Non-pigmented ciliary epithelial cell (primary cell): ENCODE measurements around the gene MIS18A.
"Not testable (repeated sequence)": the region's sequence is repeated elsewhere in the genome, so short reads cannot be mapped to it uniquely, and the experiment has no call there.

Source experiments
- DNase-seq: peaks from one replicate; pipeline ENCODE4 v3.0.0-alpha.2; 2010; ENCODE audit warnings: low read depth

MIS18A gene

DNA sequence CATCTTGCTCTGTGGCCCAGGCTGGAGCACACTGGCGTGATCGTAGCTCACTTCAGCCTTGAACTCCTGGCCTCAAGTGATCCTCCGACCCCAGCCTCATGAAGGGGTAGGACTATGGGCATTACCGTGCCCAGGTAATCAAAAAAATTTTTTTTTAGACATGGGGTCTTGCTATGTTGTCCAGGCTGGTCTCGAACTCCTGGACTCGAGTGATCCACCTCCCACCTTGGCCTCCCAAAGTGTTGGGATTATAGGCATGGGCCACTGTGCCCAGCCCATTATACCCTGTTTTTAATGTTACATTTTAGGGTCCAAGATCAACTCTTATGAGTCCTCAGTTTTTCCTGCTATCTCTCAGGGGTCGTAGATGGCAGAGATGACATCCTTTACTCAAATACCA is 26.1 kb upstream of the MIS18A start:
- DNase-seq, result no peak

DNA sequence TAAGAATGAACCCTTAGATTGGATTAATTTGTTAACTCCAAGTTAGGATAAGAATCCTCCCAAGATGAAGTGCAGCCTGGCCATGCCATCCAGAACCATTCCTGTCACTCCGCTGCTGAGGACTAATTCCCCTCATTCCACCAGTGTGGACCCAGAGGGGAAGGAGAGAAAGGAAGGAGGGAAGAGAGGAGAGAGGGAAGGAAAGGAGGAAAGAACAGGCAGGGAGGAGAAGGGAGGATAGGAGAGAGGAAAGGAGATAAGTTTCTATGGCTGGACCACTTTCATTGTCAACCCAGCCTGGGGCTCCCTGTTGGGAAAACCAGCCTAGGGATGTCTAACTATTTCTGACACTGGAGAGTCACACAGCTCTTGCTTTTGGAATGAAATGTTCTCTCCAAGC is 24.5 kb upstream of the MIS18A start:
- DNase-seq, result no peak

DNA sequence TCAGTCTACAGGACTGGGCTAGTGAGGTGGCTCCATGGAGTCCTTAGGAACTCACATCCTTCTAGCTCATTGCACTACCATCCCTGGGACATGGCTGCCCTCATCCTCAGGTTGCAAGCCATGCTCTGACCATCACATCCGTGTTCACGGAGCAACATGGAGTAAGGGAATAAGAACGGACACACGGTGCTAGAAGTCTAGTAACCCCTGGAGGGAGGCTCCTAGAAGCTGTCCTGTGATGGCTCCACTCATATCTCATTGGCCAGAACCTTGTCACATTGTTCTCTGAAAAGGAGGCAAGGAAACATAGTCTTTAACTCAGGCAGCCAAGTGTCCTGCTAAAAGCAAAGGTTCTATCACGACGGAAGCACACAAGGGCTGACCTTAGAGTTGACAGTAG is 23.7 kb upstream of the MIS18A start:
- DNase-seq, result no peak

DNA sequence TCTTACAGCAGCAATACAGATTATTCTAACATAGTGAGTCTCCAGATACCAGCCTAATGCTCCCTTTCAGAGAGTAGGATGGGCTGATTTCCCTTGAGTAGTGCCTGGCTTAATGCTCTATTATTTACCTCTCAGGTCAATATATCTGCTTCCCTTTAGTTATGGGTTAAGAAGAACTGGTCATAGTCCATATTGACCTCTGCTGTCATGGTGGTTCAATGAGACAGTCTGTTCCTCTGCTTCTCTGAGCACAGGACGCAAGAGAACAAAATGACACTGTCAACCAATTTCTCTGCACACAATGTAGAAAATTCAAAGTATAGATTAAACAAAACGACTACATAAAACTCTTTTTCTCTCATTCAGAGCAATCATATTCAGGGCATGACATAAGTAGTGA is 22.7 kb upstream of the MIS18A start:
- no peak for DNase-seq

DNA sequence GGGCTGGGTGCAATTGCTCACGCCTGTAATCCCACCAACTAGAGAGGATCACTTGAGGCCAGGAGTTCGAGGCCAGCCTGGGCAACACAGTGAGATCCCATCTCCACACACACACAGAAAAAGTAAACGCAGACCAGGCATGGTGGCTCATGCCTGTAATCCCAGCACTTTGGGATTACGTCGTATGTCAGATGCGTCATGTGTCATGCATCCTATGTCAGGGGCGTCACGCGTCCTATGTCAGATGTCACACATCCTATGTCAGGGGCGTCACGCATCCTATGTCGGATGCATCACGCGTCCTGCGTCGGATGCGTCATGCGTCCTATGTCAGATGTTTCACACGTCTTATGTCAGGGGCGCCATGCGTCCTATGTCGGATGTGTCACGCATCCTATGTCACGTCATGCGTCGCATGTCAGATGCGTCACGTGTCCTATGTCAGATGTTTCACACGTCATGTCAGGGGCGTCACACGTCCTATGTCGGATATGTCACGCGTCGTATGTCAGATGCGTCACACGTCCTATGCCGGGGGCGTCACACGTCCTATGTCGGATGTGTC is 21.4 kb upstream of the MIS18A start:
- no peak for DNase-seq

DNA sequence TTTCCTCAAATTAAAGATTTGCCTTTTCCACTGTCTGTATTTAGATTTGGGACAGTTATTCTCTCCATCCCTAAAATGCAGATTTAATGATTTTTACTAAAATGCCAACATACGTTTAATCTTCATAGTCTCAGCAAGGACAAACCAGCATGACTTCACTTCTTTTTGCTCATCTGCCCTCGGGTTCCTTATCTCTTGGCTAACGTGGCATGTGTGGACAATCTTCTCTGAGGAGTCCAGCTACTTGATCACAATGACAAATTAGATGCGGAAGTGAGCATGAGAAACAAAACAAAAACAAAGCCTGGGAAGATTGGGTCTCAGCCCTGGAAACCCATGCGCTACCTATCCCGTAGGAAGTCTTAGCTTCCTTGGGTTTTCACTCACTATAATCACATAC is 20.8 kb upstream of the MIS18A start:
- DNase-seq, result no peak

DNA sequence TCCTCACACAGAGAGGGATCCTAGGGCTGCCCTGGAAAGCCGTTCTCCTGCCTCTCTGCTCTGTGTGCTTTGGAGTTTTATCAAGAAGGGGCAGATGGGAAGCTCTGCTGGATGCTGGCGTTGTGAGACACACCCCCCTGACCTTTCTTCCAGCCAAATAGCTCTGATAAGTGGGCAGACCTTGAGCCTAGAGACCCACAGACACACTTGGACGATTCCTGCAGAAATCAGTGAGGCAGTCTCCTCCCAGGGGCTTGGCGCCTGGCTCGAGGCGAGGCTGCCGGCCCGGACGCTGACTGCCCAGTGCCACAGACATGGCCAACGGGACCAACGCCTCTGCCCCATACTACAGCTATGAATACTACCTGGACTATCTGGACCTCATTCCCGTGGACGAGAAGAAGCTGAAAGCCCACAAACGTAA is 19.8 kb upstream of the MIS18A start, which contains the start of gene MRAP:
Gene MRAP (plus strand): TSS at position 198 of the 424 bp plus-strand sequence. CDS start 117 bp downstream, at position 315.
- DNase-seq, result no peak

DNA sequence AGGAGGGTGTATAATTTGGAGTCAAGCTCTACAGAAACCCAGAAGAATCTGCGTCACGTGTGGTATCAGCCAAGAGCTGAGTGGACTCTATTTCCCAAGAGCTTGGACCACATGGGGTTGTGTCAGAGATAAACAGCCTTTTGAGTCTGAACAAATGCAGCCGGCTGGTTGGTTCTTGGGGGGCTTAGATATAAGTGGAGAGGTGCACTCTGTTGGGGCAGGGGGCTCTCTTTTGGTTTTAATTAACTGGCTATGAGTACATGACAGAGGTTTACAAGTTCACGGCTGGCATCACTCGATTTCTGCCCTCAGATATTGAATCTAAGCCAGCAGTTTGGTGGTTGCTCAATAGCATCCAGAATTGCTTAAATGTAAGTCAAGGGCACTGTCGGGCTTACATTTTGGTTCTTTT is 19.3 kb upstream of the MIS18A start:
- DNase-seq, result no peak

DNA sequence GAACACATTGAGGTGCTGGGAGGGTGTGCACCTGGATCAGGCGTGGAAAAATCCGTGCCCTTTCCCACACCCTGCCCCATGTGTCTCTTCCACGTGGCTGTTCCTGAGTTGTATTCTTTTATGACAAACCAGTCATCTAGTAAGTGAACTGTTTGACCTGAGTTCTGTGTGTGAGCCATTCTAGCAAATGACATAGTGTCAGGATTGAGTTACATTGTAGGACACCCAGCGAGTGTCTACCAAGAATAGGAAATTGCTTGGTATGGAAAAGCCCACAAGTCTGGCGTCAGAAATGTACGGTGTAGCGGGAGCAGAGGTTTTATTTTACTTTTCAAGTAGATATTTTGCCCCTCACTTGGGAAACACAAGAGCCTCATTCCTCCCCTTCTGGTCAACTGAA is 18.6 kb upstream of the MIS18A start:
- DNase-seq, result no peak

DNA sequence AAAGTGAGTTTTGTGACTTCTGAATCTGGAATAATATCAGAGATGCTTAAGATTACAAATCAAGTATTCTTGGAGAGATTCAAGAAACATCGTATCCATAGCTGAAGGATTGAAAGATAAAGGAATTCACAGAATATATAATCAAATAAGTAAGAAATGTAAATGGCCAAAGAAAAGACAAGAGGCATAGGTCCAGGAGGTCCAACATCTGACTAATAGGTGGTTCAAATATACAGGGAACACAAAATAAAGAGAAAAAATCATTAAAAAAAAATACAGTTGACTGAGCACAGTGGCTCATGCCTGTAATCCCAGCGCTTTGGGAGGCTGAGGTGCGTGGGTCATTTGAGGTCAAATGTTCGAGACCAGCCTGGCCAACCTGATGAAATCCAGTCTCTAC is 6.6 kb upstream of the MIS18A start:
- DNase-seq, result no peak

DNA sequence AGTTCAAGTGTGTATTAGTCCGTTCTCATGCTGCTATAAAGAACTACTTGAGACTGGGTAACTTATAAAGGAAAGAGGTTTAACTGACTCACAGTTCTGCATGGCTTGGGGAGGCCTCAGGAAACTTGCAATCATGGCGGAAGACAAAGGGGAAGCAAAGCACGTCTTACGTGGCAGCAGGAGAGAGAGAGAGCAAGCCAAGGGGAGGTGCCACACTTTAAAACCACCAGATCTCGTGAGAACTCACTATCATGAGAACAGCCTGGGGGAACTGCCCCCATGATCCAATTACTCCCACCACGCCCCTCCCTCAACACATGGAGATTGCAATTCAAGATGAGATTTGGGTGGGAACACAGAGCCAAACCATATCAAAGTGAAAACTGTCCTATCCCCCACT is 4.1 kb upstream of the MIS18A start:
- DNase-seq, result no peak

DNA sequence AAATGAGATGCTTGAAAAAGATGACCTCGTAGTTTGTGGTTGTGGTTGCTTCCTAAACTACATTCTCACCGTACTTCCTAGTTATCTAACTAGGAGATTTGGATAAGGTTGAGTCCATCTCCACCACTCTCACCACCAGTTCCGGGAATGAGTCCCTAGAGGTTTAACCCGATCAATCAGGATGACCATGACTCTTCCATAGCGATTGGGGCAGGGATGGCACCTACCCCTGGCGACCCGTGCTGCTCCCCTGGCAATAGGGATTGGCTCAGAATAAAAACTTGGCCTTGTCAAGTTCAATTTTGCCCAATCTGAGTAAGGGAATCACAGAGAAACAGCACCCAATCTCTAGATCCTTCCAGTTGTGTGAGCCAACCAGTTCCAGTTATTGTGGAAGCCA is 2.7 kb upstream of the MIS18A start:
- no peak for DNase-seq

DNA sequence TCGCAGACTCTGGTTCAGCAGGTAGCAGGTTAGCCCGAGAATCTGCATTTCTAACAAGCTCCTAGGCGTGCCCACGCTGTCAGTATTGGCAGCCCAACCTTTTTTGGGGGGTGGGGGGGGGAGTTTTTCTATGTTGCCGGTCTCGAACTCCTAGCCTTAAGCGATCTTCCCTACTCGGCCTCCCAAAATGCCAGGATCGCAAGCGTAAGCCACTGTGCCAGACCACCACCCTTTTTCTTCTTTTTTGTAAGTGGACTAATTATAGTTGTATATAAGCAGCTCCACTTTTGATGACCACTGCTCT is 480 bp upstream of the MIS18A start:
- DNase-seq, result no peak

DNA sequence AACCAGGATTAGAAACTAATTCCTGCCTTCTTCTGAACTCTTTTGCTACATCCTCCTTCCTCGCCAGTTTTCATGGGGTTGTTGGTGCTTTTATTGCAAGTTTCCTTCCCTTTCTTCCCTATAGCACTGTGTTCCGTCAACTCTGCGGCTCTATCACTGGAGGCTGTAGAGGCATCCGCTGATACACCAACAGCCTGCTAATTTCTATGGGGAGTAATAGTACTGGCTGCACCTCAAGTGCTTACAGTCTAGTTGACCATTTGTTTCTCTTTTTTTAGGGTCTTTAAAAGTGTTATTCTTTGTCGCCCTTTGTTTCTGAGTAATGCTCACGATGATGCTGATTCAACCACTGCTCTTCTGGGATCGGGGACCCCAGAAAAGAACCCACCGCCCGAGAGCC is 746 bp downstream of the MIS18A start:
- no peak for DNase-seq

DNA sequence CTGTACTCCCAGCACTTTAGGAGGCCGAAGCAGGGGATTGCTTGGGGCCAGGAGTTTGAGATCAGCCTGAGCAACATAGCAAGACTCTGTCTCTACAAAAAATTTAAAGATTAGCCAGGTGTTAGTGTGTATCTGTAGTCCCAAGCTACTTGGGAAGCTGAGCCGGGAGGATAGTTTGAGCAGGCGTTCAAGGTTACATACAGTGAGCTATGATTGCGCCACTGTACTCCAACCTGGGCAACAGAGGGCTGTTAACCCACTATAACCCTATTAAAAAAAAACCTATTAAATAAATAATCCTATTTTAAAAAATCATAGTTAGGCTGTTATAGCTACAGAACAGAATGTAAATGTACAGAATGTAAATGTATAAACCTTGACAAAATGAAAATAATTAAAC is 2.2 kb downstream of the MIS18A start:
- no peak for DNase-seq

DNA sequence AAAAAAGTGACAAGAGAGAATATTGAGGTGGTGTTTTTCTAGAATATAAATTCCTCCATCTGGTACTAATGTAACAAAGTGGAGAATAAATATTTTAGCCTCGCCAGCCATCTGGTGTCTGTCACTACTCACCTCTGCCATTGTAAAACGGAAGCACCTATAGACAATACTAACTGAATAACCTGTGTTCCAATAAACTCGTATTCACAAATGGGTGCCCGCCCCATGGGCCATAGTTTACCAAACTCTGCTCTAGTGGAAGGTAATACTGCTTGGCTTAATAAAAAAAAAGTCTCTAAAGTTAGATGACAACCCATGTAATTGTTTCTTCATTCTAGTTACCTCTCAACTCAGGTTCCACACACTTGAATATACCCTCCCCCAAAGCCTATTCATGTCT is 8.1 kb downstream of the MIS18A start:
- DNase-seq, result no peak

DNA sequence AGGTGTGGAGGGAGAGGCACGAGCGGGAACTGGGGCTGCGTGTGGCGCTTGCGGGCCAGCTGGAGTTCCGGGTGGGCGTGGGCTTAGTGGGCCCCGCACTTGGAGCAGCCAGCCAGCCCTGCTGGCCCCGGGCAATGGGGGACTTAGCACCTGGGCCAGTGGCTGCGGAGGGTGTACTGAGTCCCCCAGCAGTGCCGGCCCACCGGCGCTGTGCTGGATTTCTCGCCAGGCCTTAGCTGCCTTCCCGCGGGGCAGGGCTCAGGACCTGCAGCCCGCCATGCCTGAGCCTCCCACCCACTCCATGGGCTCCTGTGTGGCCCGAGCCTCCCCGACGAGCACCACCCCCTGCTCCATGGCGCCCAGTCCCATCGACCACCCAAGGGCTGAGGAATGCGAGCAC is 13.5 kb downstream of the MIS18A start:
- DNase-seq, result not testable (repeated sequence)

DNA sequence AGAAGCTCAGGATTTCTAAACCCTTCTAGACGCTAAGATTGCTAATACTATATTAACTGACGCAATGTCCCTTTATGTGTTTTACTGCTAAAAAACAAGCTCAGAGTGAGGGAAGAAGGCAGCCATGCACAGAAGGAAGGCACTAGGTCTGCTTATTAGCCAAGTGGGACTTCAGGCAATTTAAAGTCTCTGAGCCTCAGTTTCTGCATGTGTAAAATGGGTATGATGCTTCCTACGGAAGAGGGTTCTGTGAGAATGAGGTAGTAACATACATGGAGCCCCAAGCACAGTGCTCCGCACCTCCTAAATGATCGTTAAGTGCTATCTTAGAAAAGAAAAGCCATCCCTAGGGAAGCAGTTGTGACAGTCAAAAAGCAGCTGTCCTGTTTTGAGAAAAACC is 16.9 kb downstream of the MIS18A start:
- no peak for DNase-seq

DNA sequence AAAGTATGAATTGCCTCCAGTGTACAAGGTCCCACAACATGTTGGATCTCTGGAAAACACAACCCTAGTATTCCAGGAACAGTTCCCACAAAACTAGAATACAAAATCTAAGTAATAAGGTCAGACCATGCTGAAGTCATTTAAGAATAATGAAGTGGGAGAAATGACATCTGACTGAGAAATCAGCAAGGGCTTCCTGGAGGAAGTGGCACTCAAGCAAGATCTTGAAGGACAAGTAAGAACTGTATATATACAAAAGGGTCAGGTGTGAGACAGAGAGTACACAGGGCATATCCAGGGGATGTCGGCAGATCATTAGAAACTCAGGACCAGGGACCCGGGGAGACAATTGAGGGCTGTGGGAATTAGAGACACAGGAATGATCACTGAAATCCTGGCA is 18.7 kb downstream of the MIS18A start:
- DNase-seq, result no peak

DNA sequence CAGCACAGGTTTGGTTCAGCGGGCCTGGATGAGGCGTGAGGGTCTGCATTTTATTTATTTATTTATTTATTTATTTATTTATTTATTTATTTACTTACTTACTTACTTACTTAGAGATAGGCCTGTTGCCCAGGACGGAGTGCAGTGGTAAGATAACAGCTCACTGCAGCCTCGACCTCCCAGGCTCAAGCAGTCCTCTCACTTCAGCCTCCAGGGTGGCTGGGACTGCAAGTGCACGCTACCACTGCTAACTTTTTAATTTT is 20.1 kb downstream of the MIS18A start:
- not testable (repeated sequence) for DNase-seq

DNA sequence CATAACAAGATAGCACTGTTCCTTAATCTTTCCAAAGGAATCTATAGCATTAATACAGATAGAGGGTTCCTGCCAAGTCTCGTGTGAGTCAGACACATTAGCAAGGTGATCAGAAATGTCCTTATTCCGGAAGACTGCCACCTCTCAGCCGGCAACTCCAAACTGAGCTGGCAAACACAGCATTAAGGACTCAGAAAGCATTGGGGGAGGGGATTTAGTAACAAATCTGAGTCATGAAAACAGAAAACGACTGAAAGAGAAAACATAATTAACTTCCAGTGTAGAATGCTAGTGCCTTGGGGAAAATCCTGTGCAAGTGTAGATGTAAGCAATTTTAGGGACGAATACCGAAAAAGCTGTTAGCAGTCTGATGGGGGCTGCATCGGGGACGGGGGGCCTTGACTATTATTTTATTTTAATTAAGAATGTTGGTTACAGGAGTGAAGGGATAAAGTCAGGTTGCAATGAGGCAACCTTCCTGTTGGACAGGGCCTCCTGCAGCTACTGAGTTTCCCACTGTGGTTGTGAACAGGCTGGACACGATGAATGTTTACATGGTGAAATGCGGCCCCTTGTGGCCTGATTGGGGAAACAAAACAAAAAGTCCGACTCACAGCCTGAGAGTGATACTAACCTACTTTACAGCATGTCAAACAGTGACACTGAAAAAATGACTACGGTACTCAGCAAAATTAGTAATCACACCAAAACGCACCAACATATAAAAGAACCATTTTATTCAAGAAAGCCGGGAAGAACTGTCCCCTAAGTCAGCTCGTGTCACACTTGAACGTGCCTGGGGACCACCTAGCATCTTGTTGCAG is 20.7 kb downstream of the MIS18A start:
- peak; percentile 55 for DNase-seq

DNA sequence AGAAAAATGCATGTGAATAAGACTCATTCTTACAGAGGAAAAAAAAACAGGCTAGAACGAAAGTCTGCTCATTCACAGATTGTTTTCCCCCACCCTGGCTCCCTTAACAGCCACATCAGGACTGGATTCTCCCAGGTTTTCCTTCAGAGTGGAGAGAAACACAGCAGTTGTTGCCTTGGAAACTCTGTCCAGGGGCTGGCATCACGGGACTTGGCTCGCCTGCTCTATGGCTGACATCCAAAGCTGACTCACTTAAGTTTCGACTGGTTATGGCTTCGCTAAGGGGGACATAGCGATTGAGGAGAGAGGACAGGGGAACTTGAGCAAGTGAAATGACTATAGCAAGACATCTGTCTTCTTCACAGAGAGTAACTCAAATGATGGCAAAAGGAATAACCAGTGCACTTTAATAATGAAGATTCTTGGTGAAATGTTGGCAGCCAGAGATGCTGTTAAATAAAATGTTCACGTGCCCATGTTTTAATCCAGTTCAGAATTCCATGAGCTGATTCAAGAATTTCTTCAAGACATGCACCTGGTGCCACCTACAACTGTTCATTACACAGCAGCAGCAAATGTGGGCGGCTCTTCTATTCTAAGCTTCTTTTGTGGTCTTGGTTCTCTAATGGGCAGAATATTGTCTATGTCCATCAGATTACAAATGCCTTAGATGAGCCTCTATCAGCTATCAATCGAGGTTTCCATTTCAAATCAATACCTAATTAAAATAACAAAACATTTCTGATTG is 21.8 kb downstream of the MIS18A start:
- DNase-seq, result peak; percentile 48

DNA sequence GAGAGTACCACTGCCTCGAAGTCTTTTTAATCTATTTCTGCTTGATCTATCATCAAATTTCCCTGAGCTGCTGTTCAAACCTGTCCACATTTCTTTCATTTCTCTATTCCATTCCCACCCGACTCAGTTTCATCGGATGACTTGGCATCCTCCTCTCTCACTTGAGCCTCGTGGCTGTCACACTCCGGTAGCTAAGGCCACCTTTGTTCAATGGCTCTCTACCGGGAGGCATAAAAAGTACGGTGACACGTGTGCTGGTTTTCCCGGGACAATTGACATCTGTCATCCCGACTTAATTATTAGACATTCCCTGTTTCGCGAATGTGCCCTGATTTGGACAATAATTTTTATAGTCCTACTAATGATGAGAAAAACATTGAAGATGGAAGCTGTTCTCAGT is 22.6 kb downstream of the MIS18A start:
- no peak for DNase-seq

DNA sequence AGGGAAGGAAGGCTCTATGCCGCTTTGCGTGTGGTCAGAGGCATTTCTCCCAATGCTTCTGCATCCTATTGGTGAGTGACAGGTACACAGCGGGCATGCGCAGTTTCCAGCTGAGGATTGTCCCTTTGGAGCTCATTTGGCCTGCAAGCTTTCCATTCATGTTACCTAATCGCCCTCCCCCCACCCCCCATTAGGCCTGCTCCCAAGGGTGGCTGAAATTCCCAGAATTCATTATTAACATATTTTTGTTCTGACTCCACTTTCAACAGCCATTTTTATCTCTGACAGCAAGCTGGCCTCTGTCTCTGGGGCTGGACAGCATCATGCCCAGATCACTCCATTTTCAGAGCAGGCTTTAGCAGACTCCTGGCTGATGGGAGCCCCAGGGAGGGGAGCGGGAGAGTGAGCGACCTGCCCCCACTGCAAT is 25.6 kb downstream of the MIS18A start:
- no peak for DNase-seq
